Peyer's patch (tissue), 4 donors: Measurements from ENCODE around the gene LAMB3.

Experiments used
- CTCF ChIP-seq, 6 experiments: fragments of 450-650 bp in 4 of 6; fragments of 200-600 bp in 2 of 6; sonication (generic) in 1 of 6; IDR thresholded peaks; one replicate each; pipeline ENCODE4 v1.5.1; 2017 to 2019; ENCODE audit warnings: antibody characterized with exemption in 6 of 6, mild to moderate bottlenecking in 3 of 6, moderate library complexity in 1 of 6
- POLR2A ChIP-seq, 2 donors: fragments of 450-650 bp; IDR thresholded peaks; one replicate each; pipeline ENCODE4 v1.5.1; 2017; ENCODE audit warnings: antibody characterized with exemption in 2 of 2, mild to moderate bottlenecking in 2 of 2, moderate library complexity in 2 of 2

DNA sequence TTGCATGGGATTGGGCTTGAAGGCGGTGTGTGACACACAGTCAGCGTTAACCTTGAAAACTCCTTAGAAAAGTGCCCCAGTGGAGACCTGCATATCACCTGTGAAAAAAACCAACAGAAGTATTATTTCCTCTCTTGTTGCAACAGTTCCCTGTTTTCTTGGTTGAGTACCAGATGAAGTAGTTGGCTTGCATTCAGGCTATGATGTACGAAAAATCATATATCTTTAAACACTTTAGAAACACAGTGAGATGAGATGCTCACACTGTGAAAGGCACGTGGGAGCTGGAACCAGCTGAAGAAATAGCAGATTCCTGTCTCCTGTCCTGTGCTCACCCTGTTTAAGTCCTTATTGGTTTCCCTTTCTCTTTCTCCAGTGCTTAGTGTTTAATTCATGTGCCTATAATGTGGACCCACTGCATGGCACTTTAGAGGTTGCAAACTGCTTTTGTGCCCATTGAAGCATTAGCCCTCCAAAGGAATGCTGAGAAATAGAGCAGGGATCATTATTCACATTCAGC, 65.9 kb downstream of the LAMB3 start:
- TF ChIP-seq CTCF (IDR thresholded peaks at IDR 0.05): no peak
- no peak for TF ChIP-seq POLR2A (IDR thresholded peaks at IDR 0.05)
